Gastroesophageal sphincter (tissue), 4 donors: ENCODE measurements around the gene NLGN1. TPM values are rescaled to one million over a fixed set of nuclear protein-coding genes. Genes with fewer than 3 reads are reported as not detected.

Source experiments
- ATAC-seq: fragments of 150-250 bp; one replicate; pipeline ENCODE4 v1.9.1; 2016; ENCODE audit warnings: mild to moderate bottlenecking, moderate library complexity
- H3K27ac ChIP-seq, 4 donors: fragments of 200-600 bp; sonication (generic) in 3 of 4; 1 replicate in 3 of 4; 2 replicates in 1 of 4; pipeline ENCODE4 v1.5.1; 2016 to 2019
- H3K27me3 ChIP-seq: fragments of 200-600 bp; sonication (generic); one replicate; pipeline ENCODE4 v1.5.1; 2019
- H3K36me3 ChIP-seq, 2 donors: fragments of 200-600 bp; sonication (generic); one replicate each; pipeline ENCODE4 v1.5.1; 2019; ENCODE audit warnings: control low read depth in 1 of 2
- H3K4me1 ChIP-seq, 3 donors: fragments of 200-600 bp; sonication (generic); 1 replicate in 2 of 3; 2 replicates in 1 of 3; pipeline ENCODE4 v1.5.1; 2016 to 2019; ENCODE audit warnings: control low read depth in 2 of 3
- H3K4me3 ChIP-seq, 2 donors: fragments of 200-600 bp; sonication (generic); one replicate each; pipeline ENCODE4 v1.5.1; 2019; ENCODE audit warnings: mild to moderate bottlenecking in 1 of 2, moderate library complexity in 1 of 2
- H3K9me3 ChIP-seq, 3 donors: fragments of 200-600 bp; sonication (generic); one replicate each; pipeline ENCODE4 v1.5.1; 2017 to 2019; ENCODE audit warnings: control low read depth in 2 of 3
- EP300 ChIP-seq: sonication (generic); formaldehyde crosslinking; IDR thresholded peaks from one replicate; pipeline ENCODE4 v1.6.1; 2017; ENCODE audit warnings: antibody characterized with exemption, mild to moderate bottlenecking
- POLR2A ChIP-seq, 2 donors: fragments of 450-650 bp; IDR thresholded peaks; one replicate each; pipeline ENCODE4 v1.6.1; 2017; ENCODE audit warnings: antibody characterized with exemption in 2 of 2, mild to moderate bottlenecking in 2 of 2, moderate library complexity in 1 of 2
- POLR2AphosphoS5 ChIP-seq: sonication (generic); formaldehyde crosslinking; IDR thresholded peaks from one replicate; pipeline ENCODE4 v1.6.1; 2017; ENCODE audit warnings: antibody characterized with exemption
- WGBS, 2 donors: methylation state at CpG; one replicate each; pipeline ENCODE4 v1.1.5; 2018; ENCODE audit warnings: low coverage in 1 of 2; 5-methylcytosine and 5-hydroxymethylcytosine counted together
- total RNA-seq, 4 donors: library from RNA; depleted of rRNA; stranded (reverse); fragments of >200 nt; gene quantifications; one replicate each; pipeline ENCODE4 v1.1.0, GENCODE V29; 2016
- TF ChIP-seq, protein P1 (sequence below), 4 experiments: fragments of 200-600 bp in 2 of 4; fragments of 450-650 bp in 2 of 4; sonication (generic) in 1 of 4; IDR thresholded peaks; one replicate each; pipeline ENCODE4 v1.5.1; 2017 to 2019; ENCODE audit warnings: antibody characterized with exemption in 4 of 4, mild to moderate bottlenecking in 2 of 4, moderate library complexity in 2 of 4

NLGN1 gene
- total RNA-seq, 4 donors from 2014 or later: 13.4 to 26.4 (median 24.0) TPM

DNA sequence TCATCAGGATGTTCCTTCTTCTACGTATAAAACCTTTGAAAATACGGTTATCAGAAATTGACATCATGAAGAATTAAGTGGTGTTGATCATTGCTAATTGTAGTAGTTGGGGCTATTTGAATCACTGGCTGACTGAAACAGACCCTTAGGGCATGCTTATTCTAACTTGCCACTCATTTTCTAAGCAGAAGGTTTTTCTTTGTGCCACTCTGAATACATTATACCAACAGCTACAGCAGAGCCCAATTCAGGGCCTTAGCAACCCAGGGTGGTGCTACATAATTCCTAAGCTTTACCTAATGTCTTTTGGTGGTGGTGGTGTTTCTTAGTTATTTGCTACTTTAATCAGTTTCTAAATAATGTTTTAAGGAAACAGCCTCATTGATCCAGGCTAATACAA, 524.2 kb downstream of the NLGN1 start:
- Histone ChIP-seq H3K27ac (no peak overlapping the region), H3K36me3 (no peaks in the 10 kb centered on the region), H3K4me1 (no peaks in the 10 kb centered on the region), H3K9me3 (no peaks in the 10 kb centered on the region), H3K4me3 (no peak overlapping the region), H3K27me3 (no peaks in the 10 kb centered on the region)
- ATAC-seq: no peak
- no peak for TF ChIP-seq EP300
- TF ChIP-seq, protein P1, sequence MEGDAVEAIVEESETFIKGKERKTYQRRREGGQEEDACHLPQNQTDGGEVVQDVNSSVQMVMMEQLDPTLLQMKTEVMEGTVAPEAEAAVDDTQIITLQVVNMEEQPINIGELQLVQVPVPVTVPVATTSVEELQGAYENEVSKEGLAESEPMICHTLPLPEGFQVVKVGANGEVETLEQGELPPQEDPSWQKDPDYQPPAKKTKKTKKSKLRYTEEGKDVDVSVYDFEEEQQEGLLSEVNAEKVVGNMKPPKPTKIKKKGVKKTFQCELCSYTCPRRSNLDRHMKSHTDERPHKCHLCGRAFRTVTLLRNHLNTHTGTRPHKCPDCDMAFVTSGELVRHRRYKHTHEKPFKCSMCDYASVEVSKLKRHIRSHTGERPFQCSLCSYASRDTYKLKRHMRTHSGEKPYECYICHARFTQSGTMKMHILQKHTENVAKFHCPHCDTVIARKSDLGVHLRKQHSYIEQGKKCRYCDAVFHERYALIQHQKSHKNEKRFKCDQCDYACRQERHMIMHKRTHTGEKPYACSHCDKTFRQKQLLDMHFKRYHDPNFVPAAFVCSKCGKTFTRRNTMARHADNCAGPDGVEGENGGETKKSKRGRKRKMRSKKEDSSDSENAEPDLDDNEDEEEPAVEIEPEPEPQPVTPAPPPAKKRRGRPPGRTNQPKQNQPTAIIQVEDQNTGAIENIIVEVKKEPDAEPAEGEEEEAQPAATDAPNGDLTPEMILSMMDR (IDR thresholded peaks at IDR 0.05): no peak
- WGBS, 2 donors: 81 to 100% methylated on average over 2 of the region's 2 CpGs

DNA sequence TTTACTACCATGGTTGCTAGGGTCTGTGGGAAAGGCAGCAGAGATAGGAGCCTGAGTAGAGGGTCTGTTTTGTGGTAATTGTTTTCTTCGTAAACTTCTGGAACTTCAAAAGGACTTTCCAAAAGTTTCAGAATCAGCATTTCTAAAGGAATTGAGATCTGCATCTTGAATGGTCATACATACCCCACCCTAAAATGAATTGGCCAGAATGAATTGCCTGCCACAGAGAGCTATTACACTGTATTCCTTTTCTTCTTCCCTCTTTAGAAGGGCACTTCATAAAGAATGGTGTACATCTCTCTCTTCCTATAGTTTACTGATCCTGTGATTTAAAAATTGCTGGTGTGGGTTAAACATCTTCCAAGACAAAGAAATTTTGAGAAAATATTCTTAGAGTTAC, 525.7 kb downstream of the NLGN1 start:
- Histone ChIP-seq H3K27ac (no peak overlapping the region), H3K9me3 (no peaks in the 10 kb centered on the region), H3K4me1 (no peaks in the 10 kb centered on the region), H3K36me3 (no peaks in the 10 kb centered on the region), H3K4me3 (no peak overlapping the region), H3K27me3 (no peaks in the 10 kb centered on the region)
- TF ChIP-seq POLR2AphosphoS5: no peak
- no peak for TF ChIP-seq EP300
- TF ChIP-seq POLR2A (IDR thresholded peaks at IDR 0.05): no peak
- 88 to 100% methylated on average over 1 of the region's 1 CpG for WGBS, 2 donors
- no peak for ATAC-seq

DNA sequence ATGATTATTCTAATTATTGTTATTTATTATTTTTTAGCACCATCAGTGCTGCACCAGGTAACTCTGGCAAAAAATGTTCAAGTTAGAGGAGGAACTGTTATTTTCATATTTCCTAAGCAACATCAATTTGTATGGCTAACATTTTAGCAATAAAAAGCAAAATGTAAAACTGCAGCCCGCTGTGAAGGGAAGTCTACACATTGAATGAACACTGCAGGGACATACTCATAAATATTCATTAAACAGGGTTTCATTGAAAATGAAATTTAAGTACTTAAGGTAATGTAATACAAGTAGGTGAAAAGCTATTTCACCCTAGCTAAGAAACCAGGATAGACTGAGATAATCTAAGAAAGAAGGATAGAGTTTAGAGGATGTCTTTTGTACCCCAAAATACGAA, 532.7 kb downstream of the NLGN1 start:
- WGBS, 2 donors: 89 to 90% methylated on average over 2 of the region's 2 CpGs
- H3K27me3 ChIP-seq: no peaks in the 10 kb centered on the region
- ATAC-seq: no peak
- no peaks in the 10 kb centered on the region for H3K9me3 ChIP-seq
- no peaks in the 10 kb centered on the region for H3K4me1 ChIP-seq
- H3K4me3 ChIP-seq: no peak overlapping the region
- H3K27ac ChIP-seq: no peak overlapping the region
- H3K36me3 ChIP-seq: no peaks in the 10 kb centered on the region
- TF ChIP-seq EP300 (no peak), POLR2AphosphoS5 (no peak), POLR2A (IDR thresholded peaks at IDR 0.05) (no peak)
- TF ChIP-seq, protein P1 (IDR thresholded peaks at IDR 0.05): no peak

DNA sequence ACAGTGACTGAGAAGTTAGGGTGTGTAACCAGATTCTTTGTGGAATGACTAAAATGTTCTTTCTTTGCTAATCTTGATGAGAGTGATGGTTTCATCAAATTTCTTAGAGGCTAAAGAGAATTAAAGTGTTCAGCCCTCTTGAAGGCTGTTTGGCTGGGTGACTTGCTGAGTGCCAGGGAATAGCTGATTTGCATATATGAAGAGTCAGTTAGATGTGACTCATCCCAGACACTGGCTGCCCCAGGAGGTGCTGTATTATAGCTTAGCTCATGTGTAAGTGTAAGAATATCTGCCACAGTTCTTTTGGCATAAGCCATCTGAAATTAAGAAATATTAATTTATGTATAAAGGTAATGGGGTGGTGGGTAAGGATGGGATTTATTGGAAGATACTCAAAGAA, 535.1 kb downstream of the NLGN1 start:
- Histone ChIP-seq H3K27me3 (no peaks in the 10 kb centered on the region), H3K9me3 (no peaks in the 10 kb centered on the region), H3K27ac (no peak overlapping the region), H3K36me3 (no peaks in the 10 kb centered on the region), H3K4me3 (no peak overlapping the region), H3K4me1 (no peaks in the 10 kb centered on the region)
- TF ChIP-seq POLR2AphosphoS5 (no peak), POLR2A (IDR thresholded peaks at IDR 0.05) (no peak), EP300 (no peak)
- TF ChIP-seq, protein P1 (IDR thresholded peaks at IDR 0.05): no peak
- no peak for ATAC-seq

DNA sequence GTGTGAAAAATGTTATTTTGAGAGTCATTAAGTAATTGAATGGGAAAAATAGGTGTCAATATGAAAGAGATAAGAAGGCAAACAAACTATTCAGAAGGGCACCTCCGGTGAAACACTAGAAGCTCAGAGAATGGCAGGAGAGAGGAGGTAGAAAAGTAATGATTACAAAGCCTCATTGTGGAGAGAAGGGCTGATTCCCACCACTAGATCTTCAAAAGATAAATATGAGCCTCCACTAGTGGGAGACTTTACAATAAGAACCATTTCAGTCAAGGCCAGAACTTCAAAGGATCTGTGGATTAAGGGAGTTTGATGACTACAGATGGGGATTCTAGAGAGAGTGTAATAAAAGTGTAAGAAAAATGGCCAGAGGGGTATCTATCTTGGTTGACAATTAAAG, 535.6 kb downstream of the NLGN1 start:
- Histone ChIP-seq H3K4me1 (no peaks in the 10 kb centered on the region), H3K27ac (no peak overlapping the region), H3K4me3 (no peak overlapping the region), H3K36me3 (no peaks in the 10 kb centered on the region), H3K27me3 (no peaks in the 10 kb centered on the region), H3K9me3 (no peaks in the 10 kb centered on the region)
- 20 to 90% methylated on average over 1 of the region's 1 CpG for WGBS, 2 donors
- ATAC-seq: no peak
- TF ChIP-seq, protein P1 (IDR thresholded peaks at IDR 0.05): no peak
- no peak for TF ChIP-seq EP300
- TF ChIP-seq POLR2AphosphoS5: no peak
- TF ChIP-seq POLR2A (IDR thresholded peaks at IDR 0.05): no peak

DNA sequence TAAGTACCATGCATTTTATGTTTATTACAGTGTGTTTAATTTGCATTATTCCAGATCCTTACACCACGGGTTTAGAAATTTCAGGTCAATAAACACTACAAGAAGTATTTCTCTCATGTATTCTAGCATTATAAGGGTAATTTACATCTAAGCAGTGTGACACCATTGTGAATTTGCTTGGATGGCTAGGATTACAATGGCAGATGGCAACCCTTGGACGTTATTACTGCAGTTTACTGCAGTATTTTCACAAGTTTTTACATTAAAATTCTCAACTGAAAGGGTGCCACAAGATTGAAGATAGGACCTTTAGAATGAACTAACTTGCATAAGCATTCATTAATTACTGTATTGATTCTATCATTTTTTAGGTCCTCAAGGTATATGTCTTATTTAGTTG, 538.8 kb downstream of the NLGN1 start:
- H3K4me1 ChIP-seq: no peaks in the 10 kb centered on the region
- ATAC-seq: no peak
- no peaks in the 10 kb centered on the region for H3K36me3 ChIP-seq
- H3K27me3 ChIP-seq: no peaks in the 10 kb centered on the region
- H3K4me3 ChIP-seq: no peak overlapping the region
- WGBS, 2 donors: 79 to 88% methylated on average over 1 to 2 of the region's 2 CpGs
- TF ChIP-seq, protein P1 (IDR thresholded peaks at IDR 0.05): no peak
- H3K27ac ChIP-seq: no peak overlapping the region
- H3K9me3 ChIP-seq: no peaks in the 10 kb centered on the region
